Activated T-helper 1 cell treated with anti-CD3 and anti-CD28 coated beads, Interleukin-12 subunit alpha, Interleukin-12 subunit beta, Interleukin-2, Interleukin-4 antibody, amounts not matched to agents 30 ng/mL and 10 ng/mL and 1 ng/mL, durations not matched to agents 14 hours and 24 hours and 36 hours (primary cell): ENCODE results near the gene SLC35D2. TPM values are rescaled to one million over a fixed set of nuclear protein-coding genes. Genes with fewer than 3 reads are reported as not detected.

ENCODE experiments used
- DNase-seq: peaks from one replicate; pipeline ENCODE4 v3.0.0; 2021; ENCODE audit warnings: low spot score
- H3K27ac Mint-ChIP-seq: one replicate; pipeline ENCODE4 v1.8.0; 2021; ENCODE audit warnings: mild to moderate bottlenecking, mixed read lengths
- H3K27me3 Mint-ChIP-seq: one replicate; pipeline ENCODE4 v1.8.0; 2022; ENCODE audit warnings: mild to moderate bottlenecking, moderate library complexity, mixed read lengths; ENCODE audit not compliant: insufficient read depth
- H3K36me3 Mint-ChIP-seq: one replicate; pipeline ENCODE4 v1.8.0; 2021; ENCODE audit warnings: low read depth, mixed read lengths
- H3K4me1 Mint-ChIP-seq: one replicate; pipeline ENCODE4 v1.8.0; 2021; ENCODE audit warnings: low read depth, mixed read lengths
- H3K4me3 Mint-ChIP-seq: one replicate; pipeline ENCODE4 v1.8.0; 2021; ENCODE audit warnings: mild to moderate bottlenecking, moderate library complexity, mixed read lengths
- H3K9me3 Mint-ChIP-seq: one replicate; pipeline ENCODE4 v1.8.0; 2021; ENCODE audit warnings: mixed read lengths
- intact Hi-C: fragments of 100-400 bp; cut with micrococcal nuclease; formaldehyde crosslinking; loops from one replicate; pipeline ENCODE4 v1.15.1; 2024
- total RNA-seq: library from RNA; stranded (reverse); gene quantifications from 2 replicates; pipeline ENCODE4 v1.2.3, GENCODE V29; 2022

The SLC35D2 gene
- total RNA-seq, 1 donor from 2014 or later, result 8.5 TPM

GRCh38 chr9:96417051-96417586, 33.6 kb upstream of the SLC35D2 start:
- H3K27me3 Mint-ChIP-seq, result no peaks in the 10 kb centered on the region
- peaks cover 8% of the 10 kb centered on the region for H3K36me3 Mint-ChIP-seq
- H3K27ac Mint-ChIP-seq, result peak overlapping the region; percentile 90
- H3K9me3 Mint-ChIP-seq, result no peaks in the 10 kb centered on the region
- intact Hi-C loops, result loop anchor here (5.0 to 10.0 kb wide), 5 partner anchors 90 to 1100 kb away; partner anchors contain the start of genes CTSV and FANCC
- H3K4me3 Mint-ChIP-seq, result peak overlapping the region; percentile 94
- peaks cover 54% of the 10 kb centered on the region for H3K4me1 Mint-ChIP-seq
- peak; percentile 87 for DNase-seq

DNA sequence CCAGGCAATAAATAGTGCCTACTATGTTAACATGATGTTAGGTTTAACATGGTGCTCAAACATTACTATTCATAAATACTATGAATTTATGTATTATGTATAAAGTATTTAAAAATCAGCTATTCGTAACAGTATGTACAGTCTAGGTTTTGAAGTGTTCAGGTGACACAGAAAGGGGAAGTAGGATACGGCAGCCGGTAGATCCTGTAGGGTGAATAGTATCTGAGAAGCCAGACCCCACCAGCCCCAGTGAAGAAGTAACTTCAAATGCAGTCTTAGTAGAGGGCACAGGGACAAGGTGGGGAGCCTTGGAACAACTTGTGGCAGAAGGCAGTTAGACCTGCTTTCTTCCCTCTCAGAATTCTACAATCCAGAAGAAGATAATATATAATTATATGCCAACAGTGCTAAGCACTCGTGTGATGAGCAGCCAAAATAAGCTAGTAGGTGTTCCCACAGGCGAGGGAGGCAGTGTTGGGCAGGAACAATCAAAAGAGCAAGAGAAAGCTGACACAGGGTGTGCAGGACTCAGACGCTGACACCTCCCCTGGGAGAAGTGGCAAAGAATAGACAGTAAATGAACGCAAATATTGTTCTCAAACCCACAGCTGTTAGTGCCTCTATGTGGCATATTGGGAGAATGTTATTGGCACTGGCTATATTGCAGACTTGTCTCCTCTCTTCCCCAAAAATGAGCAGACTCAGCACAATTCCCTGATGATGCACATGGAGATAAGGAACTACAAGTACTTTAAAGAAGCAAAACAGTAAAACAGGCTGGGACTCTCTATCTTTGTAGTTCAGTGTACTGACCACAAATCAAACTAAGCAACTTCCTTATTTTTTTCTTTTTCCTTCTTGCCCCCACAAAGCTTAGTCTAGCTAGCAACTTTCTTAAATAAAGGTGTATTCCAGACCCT, 30.1 kb upstream of the SLC35D2 start:
- DNase-seq, result no peak
- peak overlapping the region; percentile 86 for H3K27ac Mint-ChIP-seq

GRCh38 chr9:96412174-96412913, 28.8 kb upstream of the SLC35D2 start:
- intact Hi-C loops, result loop anchor here (2.0 to 10.0 kb wide), 3 partner anchors 14 to 622 kb away; partner anchors contain the start of gene CTSV
- H3K27me3 Mint-ChIP-seq, result no peaks in the 10 kb centered on the region
- no peak for DNase-seq
- H3K4me1 Mint-ChIP-seq, result peaks cover 60% of the 10 kb centered on the region
- H3K27ac Mint-ChIP-seq, result peak overlapping the region; percentile 16
- no peaks in the 10 kb centered on the region for H3K9me3 Mint-ChIP-seq
- H3K36me3 Mint-ChIP-seq, result peaks cover 17% of the 10 kb centered on the region
- no peak overlapping the region for H3K4me3 Mint-ChIP-seq

More for the DNA sequence above, 30.1 kb upstream of the SLC35D2 start:
- intact Hi-C loops, result loop anchor here (2.0 to 10.0 kb wide), 3 partner anchors 15 to 621 kb away; partner anchors contain the start of gene CTSV
- no peaks in the 10 kb centered on the region for H3K9me3 Mint-ChIP-seq
- no peaks in the 10 kb centered on the region for H3K27me3 Mint-ChIP-seq
- peak overlapping the region; percentile 72 for H3K4me3 Mint-ChIP-seq
- peaks cover 52% of the 10 kb centered on the region for H3K4me1 Mint-ChIP-seq
- peaks cover 15% of the 10 kb centered on the region for H3K36me3 Mint-ChIP-seq

- H3K27ac Mint-ChIP-seq, result no peak overlapping the region
- no peak overlapping the region for H3K4me3 Mint-ChIP-seq
- no peak for DNase-seq
- no peaks in the 10 kb centered on the region for H3K9me3 Mint-ChIP-seq
- H3K27me3 Mint-ChIP-seq, result no peaks in the 10 kb centered on the region
- peaks cover 58% of the 10 kb centered on the region for H3K4me1 Mint-ChIP-seq
- H3K36me3 Mint-ChIP-seq, result peaks cover 14% of the 10 kb centered on the region
- intact Hi-C loops, result loop anchor here (10.0 kb wide), 2 partner anchors 396 to 624 kb away; partner anchors contain the start of gene CTSV
Measured at GRCh38 chr9:96411129-96411838, 27.8 kb upstream of the SLC35D2 start.

DNA sequence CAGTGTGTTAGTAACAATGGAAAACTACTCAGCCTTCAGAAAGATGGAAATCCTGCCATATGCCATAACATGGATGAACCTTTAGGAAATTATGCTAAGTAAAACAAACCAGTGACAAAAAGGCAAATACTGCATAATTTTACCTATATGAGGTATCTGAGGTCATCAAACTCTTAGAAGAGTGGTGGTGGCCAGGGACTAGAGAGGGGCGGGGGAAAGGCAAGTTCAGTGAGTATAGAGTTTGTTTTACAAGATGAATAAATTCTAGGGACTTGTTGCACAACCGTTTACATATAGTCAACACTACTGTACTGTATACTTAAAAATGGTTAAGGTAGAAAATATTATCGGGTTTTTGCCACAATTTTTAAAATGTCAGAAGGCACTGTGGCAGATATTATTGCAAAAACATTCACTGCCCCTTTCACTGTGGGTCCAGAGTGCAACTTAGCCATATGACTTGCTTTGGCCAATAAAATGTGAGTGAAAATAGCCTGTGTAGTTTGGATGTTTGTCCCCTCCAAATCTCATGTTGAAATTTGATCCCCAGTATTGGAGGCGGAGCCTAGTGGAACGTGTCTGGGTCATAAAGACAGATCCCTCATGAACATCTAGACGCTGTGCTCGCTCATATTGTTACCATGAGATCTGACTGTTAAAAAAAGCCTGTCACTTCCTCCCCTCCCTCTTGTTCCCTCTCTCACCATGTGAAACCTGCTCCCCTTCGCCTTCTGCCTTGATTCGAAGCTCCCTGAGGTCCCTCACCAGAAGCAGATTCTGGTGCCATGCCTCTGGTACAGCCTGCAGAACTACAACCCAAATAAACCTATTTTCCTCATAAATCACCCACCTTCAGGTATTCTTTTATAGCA, 25.1 kb upstream of the SLC35D2 start:
- Mint-ChIP-seq H3K4me1 (peaks cover 50% of the 10 kb centered on the region), H3K27me3 (no peaks in the 10 kb centered on the region), H3K27ac (peak overlapping the region; percentile 21), H3K9me3 (no peaks in the 10 kb centered on the region), H3K4me3 (no peak overlapping the region), H3K36me3 (peaks cover 14% of the 10 kb centered on the region)
- no peak for DNase-seq
- intact Hi-C loops, result no loop called here

- intact Hi-C loops, result no loop called here
- Mint-ChIP-seq H3K36me3 (peaks cover 16% of the 10 kb centered on the region), H3K27me3 (no peaks in the 10 kb centered on the region), H3K4me3 (no peak overlapping the region), H3K27ac (peak overlapping the region; percentile 86), H3K9me3 (peaks cover 12% of the 10 kb centered on the region), H3K4me1 (peaks cover 41% of the 10 kb centered on the region)
- DNase-seq, result no peak
Measured at GRCh38 chr9:96400132-96400910, 16.8 kb upstream of the SLC35D2 start.

DNA sequence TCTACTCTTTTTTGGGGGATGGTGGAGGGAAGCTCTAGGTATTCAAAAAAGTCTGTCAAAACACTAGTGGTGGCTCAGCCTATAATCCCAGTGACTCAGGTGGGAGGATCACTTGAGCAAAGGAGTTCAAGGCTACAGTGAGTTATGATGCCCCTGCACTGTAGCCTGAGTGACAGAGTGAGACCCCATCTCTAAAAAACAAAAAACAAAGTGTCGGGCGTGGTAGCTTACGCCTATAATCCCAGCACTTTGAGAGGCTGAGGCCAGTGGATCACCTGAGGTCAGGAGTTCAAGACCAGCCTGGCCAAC, 15.8 kb upstream of the SLC35D2 start:
- Mint-ChIP-seq H3K4me3 (peak overlapping the region; percentile 59), H3K36me3 (peaks cover 19% of the 10 kb centered on the region), H3K27me3 (no peaks in the 10 kb centered on the region), H3K27ac (peak overlapping the region; percentile 86), H3K4me1 (peaks cover 44% of the 10 kb centered on the region), H3K9me3 (peaks cover 12% of the 10 kb centered on the region)
- DNase-seq, result no peak
- intact Hi-C loops, result loop anchor here (2.0 kb wide), 1 partner anchor 14 kb away; no protein-coding TSS in a partner anchor

- peak overlapping the region; percentile 59 for H3K4me3 Mint-ChIP-seq
- peaks cover 20% of the 10 kb centered on the region for H3K36me3 Mint-ChIP-seq
Measured at GRCh38 chr9:96398582-96399324, 15.2 kb upstream of the SLC35D2 start.

DNA sequence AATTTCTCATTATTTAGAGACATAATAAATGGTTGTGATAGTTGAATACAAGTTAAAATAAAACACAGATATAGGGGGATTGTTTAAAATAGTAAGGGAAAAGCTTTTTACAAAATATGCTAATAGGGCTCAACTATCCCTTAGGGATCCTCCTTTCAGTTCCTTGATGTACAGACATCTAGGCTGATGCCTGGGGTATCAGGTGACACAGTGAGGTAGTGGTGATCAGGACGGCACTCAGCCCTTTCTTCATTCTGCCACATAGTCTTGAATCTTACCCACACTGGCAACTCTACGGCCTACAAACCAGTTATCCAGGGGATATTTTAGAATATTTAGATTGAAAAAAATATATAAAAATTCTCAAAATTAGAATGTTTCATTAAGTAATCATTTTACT, 12.5 kb upstream of the SLC35D2 start:
- Mint-ChIP-seq H3K27ac (no peak overlapping the region), H3K4me1 (peaks cover 46% of the 10 kb centered on the region), H3K27me3 (no peaks in the 10 kb centered on the region), H3K9me3 (peaks cover 12% of the 10 kb centered on the region), H3K4me3 (no peak overlapping the region), H3K36me3 (peaks cover 20% of the 10 kb centered on the region)
- intact Hi-C loops, result no loop called here
- no peak for DNase-seq

More at GRCh38 chr9:96398582-96399324, 15.2 kb upstream of the SLC35D2 start:
- no peaks in the 10 kb centered on the region for H3K27me3 Mint-ChIP-seq
- H3K4me1 Mint-ChIP-seq, result peaks cover 43% of the 10 kb centered on the region
- intact Hi-C loops, result loop anchor here (2.0 kb wide), 1 partner anchor 14 kb away; no protein-coding TSS in a partner anchor
- peak overlapping the region; percentile 86 for H3K27ac Mint-ChIP-seq
- DNase-seq, result no peak
- peaks cover 12% of the 10 kb centered on the region for H3K9me3 Mint-ChIP-seq

DNA sequence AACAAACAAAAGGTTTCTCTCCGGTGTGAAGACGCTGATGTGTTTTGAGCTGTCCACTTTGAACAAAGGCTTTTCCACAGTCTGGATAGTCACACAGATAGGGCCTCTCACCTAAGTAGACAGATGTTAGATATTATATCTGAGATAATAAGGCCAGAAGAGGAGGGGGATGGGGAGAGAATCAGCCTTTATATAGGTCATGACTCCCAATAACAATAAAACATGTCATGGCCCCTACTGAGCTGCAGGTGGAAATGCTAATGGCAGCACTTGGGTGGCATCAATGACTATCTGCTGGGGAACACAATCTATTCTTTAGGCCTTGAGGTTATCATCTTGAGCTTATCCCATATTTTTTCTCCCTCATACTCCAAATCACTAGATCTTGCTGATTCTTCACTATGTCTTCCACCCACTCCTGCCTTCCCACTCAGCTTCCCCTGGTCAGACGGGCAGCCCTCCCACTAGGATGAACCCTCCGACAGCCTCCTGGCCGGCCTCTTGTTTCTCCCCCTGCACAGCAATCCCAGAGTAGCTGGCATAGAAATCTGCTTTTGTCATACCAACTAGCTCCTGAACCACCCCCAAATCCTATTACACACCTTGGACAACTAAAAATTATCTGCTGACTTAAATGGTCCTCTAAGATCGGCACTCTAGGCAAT, 11.5 kb upstream of the SLC35D2 start:
- Mint-ChIP-seq H3K27me3 (no peaks in the 10 kb centered on the region), H3K27ac (no peak overlapping the region), H3K4me3 (no peak overlapping the region), H3K9me3 (peaks cover 4% of the 10 kb centered on the region), H3K36me3 (peaks cover 21% of the 10 kb centered on the region), H3K4me1 (peaks cover 45% of the 10 kb centered on the region)
- DNase-seq, result no peak
- intact Hi-C loops, result no loop called here
